HG03060 (cell line): Measurements from ENCODE around the gene LYRM1.

Experiments
- ATAC-seq: cut with Tn5 transposase; IDR thresholded peaks from one replicate; pipeline ENCODE4 v1.9.1; 2021; ENCODE audit warnings: low read depth, moderate number of reproducible peaks; ENCODE audit not compliant: unreplicated experiment

LYRM1 gene

GRCh38 chr16:20871941-20872815 is 28.4 kb upstream of the LYRM1 start:
- ATAC-seq: no peak

DNA sequence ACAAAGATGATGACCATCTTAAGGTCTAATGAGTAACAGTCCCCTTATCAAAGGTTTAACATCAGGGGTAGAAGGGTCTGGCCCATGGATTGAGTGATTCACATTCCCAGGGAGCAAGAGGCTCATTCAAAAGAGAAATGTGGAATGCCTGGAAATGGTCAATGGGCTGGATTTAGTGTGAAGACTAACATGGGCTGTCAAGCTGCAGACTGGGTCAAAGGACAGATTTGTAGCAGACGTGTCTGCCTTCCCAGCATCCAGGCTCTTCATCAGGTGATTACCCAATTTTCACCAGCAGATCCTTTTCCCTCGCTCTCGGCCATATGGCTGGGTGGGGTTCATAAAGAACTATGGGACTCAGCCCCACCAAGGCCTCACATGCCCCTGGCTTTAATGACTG is 27.2 kb upstream of the LYRM1 start:
- no peak for ATAC-seq

DNA sequence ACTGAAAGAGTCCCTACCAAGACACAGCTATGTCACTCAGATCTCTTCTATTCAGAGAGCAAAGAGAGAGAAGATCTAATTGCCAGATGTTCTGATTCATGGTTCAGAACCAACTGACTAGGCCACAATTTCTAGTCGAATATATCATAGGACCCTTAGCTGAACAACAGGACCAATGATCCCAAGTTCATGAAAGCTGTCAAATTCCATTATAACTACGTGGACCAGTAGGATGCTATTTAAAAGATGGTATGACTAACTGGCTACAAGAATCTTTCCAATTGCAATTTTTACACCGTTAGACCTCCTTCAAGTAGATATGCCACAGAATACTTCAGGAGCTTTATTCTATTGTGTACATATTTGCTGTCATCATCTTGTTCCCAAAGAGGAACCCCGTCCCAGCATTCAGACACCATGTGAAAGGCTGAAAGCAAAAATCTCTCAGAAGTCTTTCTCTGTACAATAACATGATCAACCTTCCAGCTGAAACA is 26.4 kb upstream of the LYRM1 start:
- no peak for ATAC-seq

DNA sequence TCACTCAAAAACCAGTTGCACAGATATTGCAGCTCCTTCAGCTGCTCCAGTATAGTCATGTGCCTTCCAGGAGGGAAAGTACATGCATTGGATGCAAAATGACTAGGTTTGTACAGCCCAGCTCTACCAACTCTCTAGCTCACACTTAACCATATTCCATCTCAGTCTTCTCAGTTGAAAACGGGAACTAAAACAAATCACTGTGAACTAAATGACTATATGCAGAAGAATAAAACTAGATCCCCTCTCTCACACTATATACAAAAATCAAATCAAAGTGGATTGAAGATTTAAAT is 25.3 kb upstream of the LYRM1 start:
- no peak for ATAC-seq

DNA sequence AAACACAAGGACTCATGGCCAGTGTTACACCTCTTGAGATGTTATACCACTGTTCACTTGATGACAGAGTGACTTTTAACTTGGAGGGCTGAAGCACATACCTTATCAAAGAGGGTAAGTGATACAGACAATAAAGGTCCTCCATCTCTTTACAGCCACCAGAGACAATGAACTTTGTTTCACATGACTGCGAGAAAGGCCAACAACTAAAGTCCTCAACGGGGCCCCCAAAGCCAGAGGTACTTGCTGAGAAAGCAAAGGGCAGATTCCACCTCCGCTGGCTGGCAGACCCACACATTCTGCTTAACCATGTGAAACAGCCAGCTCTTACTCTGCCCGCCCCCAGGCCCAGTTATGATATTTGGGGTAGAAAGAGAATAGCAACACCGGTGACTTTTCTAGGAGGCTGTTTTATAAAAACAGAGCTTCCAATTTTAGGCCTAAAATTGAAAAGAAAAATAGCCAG is 21.9 kb upstream of the LYRM1 start:
- ATAC-seq: peak; percentile 2

GRCh38 chr16:20879175-20880040 is 21.2 kb upstream of the LYRM1 start:
- ATAC-seq: peak; percentile 27

DNA sequence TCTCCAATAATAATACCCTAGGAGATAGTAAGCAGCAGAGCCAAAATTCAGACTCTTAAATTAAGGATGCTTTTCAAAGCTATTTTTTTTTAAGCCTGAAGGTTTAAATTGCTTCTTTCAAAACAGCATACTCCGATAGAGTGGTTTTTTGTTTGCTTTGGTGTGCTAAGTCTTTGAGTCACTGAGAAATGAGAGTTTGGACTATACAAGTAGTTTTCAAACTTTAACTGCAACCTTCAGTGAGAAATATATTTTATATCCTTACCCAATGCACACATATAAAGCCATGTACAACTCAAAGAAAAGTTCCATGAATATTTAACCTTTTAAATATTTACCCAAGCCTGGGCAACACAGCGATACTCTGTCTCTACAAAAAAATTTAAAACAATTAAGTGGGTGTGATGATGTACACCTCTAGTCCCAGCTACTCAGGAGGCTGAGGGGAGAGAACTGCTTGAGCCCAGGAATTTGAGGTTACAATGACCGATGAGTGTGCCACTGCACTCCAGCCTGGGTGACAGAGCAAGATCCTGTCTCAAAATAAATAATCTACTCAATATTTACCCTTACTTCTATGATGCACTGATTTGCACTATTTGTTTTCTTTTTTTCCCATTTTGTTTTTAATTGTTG is 19.6 kb upstream of the LYRM1 start:
- no peak for ATAC-seq

GRCh38 chr16:20881503-20881878 is 19.1 kb upstream of the LYRM1 start:
- ATAC-seq: no peak

DNA sequence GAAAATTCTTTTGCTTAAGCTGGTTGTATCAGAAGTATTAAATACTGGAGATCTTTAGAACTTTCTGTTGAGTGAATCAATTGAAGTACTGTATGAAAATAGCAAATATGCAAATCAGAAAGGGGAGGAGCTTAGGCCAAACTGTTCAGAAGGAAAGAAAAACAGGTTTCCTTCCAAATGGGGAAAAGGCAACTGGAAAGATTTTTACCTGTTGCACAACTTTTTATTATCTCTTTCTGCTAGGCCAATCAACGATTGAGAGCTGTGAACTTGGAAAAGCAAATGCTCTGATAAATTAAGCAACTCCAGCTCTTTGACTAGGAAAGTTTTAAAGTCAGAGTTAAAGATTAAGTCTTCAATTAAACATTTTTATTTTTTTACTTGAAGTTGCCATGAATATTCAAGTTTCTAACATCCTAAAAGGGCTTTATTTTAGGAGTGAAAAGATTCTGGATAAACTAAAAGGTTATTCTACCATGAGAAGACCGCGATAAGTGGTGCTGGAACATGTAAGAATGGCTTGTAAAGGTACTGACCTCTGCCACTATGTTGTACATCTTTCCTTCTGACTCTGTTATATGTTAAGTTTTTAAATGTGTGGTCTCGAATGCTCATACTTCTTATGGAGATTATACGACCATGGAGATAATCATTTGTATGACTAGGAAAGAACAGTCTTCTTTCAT is 16.9 kb upstream of the LYRM1 start:
- ATAC-seq: no peak

- no peak for ATAC-seq
Observed at GRCh38 chr16:20884240-20884556, 16.4 kb upstream of the LYRM1 start.

- no peak for ATAC-seq
Observed at GRCh38 chr16:20886320-20886719, 14.3 kb upstream of the LYRM1 start.

GRCh38 chr16:20887207-20887606 is 13.4 kb upstream of the LYRM1 start:
- no peak for ATAC-seq

DNA sequence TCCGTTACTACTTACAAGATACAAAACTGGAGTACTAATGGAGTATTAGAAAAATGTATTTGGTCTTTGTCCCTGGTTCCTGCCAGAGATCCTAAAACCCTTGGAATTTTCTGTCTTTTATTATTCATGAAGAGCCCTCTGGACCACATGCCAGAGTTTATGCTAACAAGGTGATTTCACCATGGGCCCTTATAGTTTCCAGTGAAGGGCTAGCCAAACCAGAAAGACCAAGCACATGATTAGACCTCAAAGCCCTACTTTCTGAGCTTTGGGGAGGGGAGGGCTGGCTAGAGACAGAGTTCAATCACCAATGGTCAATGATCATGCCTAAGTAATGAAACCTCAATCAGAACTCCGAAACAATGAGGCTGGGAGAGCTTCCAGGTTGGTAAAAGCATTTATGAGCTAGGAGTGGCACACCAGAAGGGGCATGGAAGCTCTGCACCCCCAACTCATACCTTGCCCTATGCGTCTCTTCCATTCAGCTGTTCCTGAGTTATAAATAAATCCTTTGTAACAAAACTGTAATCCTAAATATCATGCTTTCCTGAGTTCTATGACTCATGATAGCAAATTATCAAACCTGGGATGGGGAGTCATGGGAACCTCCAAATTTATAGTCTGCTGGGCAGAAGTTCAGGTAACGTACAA is 10.8 kb upstream of the LYRM1 start:
- no peak for ATAC-seq

GRCh38 chr16:20894388-20894787 is 6.2 kb upstream of the LYRM1 start:
- ATAC-seq: no peak

DNA sequence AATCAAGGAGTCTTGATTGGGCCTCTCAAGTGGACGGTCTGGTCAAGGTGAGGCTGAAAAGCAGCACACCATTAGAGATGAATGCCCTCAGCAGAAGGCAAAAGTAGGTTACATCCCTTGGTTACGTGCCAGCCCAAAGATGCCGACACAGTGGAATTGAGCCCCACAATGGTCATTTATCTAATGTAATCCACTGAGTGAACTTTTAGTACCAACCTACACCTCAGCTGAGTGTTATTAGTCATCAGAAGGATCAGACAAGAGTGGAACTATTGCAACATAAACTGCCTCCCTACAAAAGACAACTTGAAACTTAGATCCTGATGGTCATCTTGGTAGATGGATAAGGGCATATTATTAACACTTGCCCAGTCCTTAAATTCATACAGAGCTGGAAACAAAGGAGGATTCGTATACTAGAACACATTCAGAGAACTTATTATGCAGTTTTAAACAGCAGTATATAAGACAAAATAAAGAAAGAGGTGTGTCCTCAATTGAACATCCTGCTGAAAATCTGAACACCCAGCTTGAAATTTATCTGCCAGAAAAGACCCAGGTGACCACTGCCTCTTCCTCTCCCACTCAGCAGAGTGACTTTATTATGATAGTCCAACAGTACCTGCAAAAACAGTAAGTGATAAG is 3.2 kb upstream of the LYRM1 start:
- ATAC-seq: no peak

DNA sequence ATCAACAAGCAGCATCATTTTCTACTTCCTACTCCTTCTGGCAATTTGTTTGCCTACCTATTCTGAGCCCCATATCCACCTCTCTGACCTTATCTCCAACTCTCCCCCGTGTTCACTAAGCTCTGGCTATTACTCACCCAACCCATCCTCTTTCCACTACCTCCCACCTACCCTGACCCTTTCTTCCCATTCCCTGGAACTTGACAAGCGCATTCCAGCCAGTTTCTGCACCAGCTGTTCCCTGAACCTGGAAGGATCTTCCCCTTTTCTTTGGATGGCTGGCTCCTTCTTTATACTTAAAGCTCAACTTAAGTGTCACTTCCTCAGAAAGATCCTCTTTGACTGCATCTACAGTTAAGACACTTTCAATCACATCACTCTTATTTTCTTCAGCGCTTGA is 2.6 kb upstream of the LYRM1 start:
- ATAC-seq: no peak

DNA sequence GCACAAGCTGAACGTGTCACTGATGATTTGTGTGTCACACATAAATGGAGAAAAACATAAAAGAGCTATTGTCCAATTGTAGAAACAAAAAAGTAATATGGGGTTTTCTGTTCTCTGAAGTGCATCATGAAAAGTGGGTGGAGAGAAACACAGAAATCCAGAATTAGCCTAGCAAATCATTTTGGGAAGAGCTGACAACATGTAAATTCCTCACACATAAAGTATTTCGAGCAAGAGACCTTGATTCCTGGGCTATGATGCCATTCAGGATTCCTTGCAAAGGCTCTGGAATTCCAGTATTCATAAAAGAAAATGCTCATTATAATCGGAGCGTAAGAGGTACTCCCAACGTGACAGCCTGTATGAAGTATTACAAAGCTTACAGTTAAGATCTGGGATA is 1.5 kb upstream of the LYRM1 start:
- no peak for ATAC-seq

GRCh38 chr16:20899477-20900298 is 883 bp upstream of the LYRM1 start:
- ATAC-seq: no peak

- no peak for ATAC-seq
Observed at GRCh38 chr16:20901068-20901435, 481 bp downstream of the LYRM1 start.
